ENCODE data around the gene EFS.

DNA sequence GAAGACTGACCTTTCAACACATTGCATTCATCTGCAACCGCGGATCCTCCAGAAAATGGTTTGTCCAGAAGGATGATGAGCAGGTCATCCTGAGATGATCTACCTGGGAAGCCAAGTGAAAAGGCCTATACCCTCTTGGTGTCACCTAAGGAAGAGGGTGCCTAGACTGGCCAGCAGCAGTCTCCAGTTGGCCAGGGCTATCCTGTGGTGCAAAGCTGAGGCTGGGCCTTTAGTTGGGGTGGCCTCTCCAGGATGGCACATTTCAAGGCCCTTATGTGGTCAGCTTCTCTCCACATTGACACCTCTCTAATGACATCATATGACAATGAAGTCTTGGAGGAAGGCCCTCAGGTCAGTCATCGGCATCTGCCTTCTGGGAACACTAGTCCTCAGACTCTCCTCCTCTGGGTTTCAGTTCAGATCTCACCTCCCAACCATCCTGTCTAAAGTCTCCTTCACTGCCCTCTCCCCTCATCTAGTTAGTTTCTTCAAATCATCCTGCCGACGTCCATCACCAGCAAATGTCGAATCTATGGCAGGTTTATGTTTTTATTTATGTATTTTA is 9.0 kb downstream of the EFS start:
- no peak for TF ChIP-seq EP300 (IDR thresholded peaks at IDR 0.05)
- TF ChIP-seq, protein P1, sequence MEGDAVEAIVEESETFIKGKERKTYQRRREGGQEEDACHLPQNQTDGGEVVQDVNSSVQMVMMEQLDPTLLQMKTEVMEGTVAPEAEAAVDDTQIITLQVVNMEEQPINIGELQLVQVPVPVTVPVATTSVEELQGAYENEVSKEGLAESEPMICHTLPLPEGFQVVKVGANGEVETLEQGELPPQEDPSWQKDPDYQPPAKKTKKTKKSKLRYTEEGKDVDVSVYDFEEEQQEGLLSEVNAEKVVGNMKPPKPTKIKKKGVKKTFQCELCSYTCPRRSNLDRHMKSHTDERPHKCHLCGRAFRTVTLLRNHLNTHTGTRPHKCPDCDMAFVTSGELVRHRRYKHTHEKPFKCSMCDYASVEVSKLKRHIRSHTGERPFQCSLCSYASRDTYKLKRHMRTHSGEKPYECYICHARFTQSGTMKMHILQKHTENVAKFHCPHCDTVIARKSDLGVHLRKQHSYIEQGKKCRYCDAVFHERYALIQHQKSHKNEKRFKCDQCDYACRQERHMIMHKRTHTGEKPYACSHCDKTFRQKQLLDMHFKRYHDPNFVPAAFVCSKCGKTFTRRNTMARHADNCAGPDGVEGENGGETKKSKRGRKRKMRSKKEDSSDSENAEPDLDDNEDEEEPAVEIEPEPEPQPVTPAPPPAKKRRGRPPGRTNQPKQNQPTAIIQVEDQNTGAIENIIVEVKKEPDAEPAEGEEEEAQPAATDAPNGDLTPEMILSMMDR (IDR thresholded peaks at IDR 0.05) = no peak

All from tibial nerve (tissue), 4 donors.